K562 (cell line): ENCODE results near the gene KAZN. TPM values are rescaled to one million over a fixed set of nuclear protein-coding genes. Genes with fewer than 3 reads are reported as not detected.

Source experiments
- ARHGAP35 ChIP-seq: fragments of 450-650 bp; IDR thresholded peaks from 2 replicates; pipeline ENCODE4 v1.6.1; 2018; ENCODE audit not compliant: partially characterized antibody
- BHLHE40 ChIP-seq: IDR thresholded peaks from 2 replicates; pipeline ENCODE4 v1.6.1; 2011; ENCODE audit warnings: low read length, improper control_type of control experiment
- FOXO4 ChIP-seq: fragments of 450-650 bp; formaldehyde crosslinking; IDR thresholded peaks from 2 replicates; pipeline ENCODE4 v1.4.0; 2020; ENCODE audit warnings: mild to moderate bottlenecking, moderate library complexity
- HDAC1 ChIP-seq, 2 experiments: fragments of 450-650 bp; IDR thresholded peaks; 2 replicates each; pipeline ENCODE4 v1.6.1; 2016 to 2017; ENCODE audit warnings: inconsistent platforms in 1 of 2, mild to moderate bottlenecking in 1 of 2, moderate library complexity in 1 of 2
- HSF4 ChIP-seq: fragments of 250-450 bp; sonication (Bioruptor Pico); IDR thresholded peaks from 2 replicates; pipeline ENCODE4 v2.1.2; 2022; ENCODE audit warnings: mild to moderate bottlenecking, moderate library complexity, borderline replicate concordance
- JUNB ChIP-seq: fragments of 450-650 bp; formaldehyde crosslinking; conservative IDR thresholded peaks from 2 replicates; pipeline ENCODE4 v1.4.0; 2020; ENCODE audit warnings: mild to moderate bottlenecking
- RHOXF2B ChIP-seq: fragments of 250-450 bp; sonication (Bioruptor Pico); conservative IDR thresholded peaks from 2 replicates; pipeline ENCODE4 v1.5.1; 2021
- RNF219 ChIP-seq: fragments of 250-450 bp; sonication (Bioruptor Pico); IDR thresholded peaks from 2 replicates; pipeline ENCODE4 v1.5.0; 2022; ENCODE audit warnings: mild to moderate bottlenecking
- RREB1 ChIP-seq: fragments of 250-450 bp; sonication (Bioruptor Pico); IDR thresholded peaks from 2 replicates; pipeline ENCODE4 v1.4.0; 2020
- polyA plus RNA-seq, 8 experiments: library from polyadenylated mRNA; depleted of rRNA in 4 of 8; stranded (reverse) in 5 of 8; unstranded in 3 of 8; fragments of >200 nt; fragmentation: Nextera tagmentation in 2 of 8; fragmentation: Illumina TruSeq in 1 of 8; extraction: Ambion mirVana in 2 of 8; extraction: Trizol in 1 of 8; gene quantifications; 2 replicates each; pipeline versions ENCODE4 v1.2.1 to v1.2.3, GENCODE V29; 2011 to 2014; ENCODE audit warnings: inconsistent platforms in 1 of 8, missing spikeins in 1 of 8
- total RNA-seq, 7 experiments: library from RNA; depleted of rRNA in 6 of 7; stranded (reverse); fragments of >200 nt in 6 of 7; fragmentation: Illumina TruSeq in 2 of 7; extraction: Trizol in 2 of 7; gene quantifications; 2 replicates each; pipeline versions ENCODE4 v1.2.1 to v1.2.3, GENCODE V29; 2011 to 2021; ENCODE audit warnings: low replicate concordance in 1 of 7

Gene KAZN
- total and polyA plus RNA-seq, 9 of the 15 experiments (the other 6 are each of a cell fraction or from before 2014, with no cell fraction given) = 2.1 to 21.6 (median 5.4) TPM

GRCh38 chr1:14811573-14811972, 213.1 kb downstream of the KAZN start (continued):
- no peak for TF ChIP-seq RREB1 (CRISPR knock-in tag)
- TF ChIP-seq RHOXF2B (CRISPR knock-in tag) = no peak
- TF ChIP-seq HSF4 (CRISPR knock-in tag) = no peak
- TF ChIP-seq HDAC1 (IDR thresholded peaks at IDR 0.05) = no peak
- TF ChIP-seq RNF219 = no peak
- no peak for TF ChIP-seq BHLHE40
- no peak for TF ChIP-seq JUNB (CRISPR knock-in tag)
- no peak for TF ChIP-seq FOXO4 (CRISPR knock-in tag)
- TF ChIP-seq ARHGAP35 = no peak
